Occipital lobe (tissue), 2 donors: ENCODE measurements around the gene MAPK8IP2. TPM values are rescaled to one million over a fixed set of nuclear protein-coding genes. Genes with fewer than 3 reads are reported as not detected.
A peak's percentile ranks its signal among the peaks of the same experiment; 100 is the strongest.

ENCODE experiments used
- DNase-seq: peaks from one replicate; lab custom pipeline; 2025; lab: John Stamatoyannopoulos, UW
- total RNA-seq: library from RNA; depleted of rRNA; stranded (reverse); fragments of >200 nt; gene quantifications from one replicate; pipeline ENCODE4 v1.2.3, GENCODE V29; 2014

MAPK8IP2 gene
- 76.3 TPM for total RNA-seq

DNA sequence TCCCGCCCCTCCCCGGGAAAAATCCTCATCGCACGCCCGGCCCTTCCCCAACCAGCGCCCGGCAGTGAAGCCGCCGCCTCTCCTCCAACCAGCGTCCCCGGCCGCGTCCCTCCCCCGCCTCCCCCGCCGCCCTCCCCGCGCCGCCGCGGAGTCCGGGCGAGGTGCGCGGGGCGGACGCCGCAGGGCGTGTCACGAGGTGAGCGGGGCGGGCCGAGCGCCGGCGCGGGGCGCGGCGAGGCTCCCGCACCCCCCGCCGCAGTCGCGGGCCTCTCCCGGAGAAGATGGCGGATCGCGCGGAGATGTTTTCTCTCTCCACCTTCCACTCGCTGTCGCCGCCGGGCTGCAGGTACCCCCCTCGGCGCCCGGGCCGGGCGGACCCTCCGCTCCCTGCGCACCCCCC lies at the start of gene MAPK8IP2:
Gene MAPK8IP2, plus strand, starts transcription at position 256 of the 400 bp plus-strand sequence. Its CDS starts 26 bp downstream, at position 282.
- no peak for DNase-seq

DNA sequence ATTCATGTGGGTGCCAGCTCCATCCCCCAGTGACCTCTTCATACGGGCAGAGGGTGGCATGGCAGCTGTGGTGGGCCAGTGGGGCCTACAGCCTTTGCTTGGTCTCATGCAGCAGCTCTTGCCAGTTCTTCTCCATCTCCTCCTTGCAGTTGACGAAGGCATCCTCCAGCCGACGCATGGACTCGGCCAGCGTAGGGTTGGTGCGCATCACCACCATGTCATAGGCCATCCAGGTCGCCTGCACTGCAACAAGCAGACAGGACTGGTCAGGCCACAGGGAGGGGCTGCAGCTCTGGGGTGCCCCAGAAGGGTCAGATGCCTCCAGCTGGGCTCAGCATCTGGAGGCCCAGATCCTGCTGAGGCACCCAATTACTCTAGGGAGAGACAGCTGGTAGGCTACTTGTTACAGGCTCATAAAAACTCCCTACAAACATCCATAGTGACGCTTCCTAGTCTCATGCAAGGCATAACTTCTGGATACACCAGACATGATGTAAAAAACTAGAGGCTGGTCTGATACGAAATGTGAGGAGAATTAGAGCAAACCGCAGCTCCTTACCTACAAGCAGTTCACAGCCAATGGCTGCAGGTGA lies 49.3 kb upstream of the MAPK8IP2 start:
- DNase-seq = no peak

DNA sequence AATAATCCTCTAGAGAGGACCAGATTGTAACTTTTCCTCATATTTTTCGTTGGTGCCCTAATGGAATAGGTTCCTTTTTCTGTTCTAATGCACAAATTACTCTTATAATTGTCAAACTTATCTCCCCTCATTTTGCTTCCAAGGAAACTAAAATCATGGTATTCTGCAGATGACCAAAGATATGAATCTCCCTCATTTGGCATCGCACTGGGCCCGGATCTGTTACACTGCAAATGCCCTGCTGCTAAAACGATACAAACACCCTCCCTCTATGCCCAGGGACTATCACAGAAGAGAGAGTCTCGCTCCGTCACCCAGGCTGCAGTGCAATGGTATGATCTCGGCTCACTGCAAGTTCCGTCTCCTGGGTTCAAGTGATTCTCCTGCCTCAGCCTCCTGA lies 47.3 kb upstream of the MAPK8IP2 start:
- DNase-seq = no peak

- DNase-seq = no peak
Observed at GRCh38 chr22:50556703-50557102, 43.9 kb upstream of the MAPK8IP2 start.

- no peak for DNase-seq
Observed at GRCh38 chr22:50560034-50560433, 40.6 kb upstream of the MAPK8IP2 start.

DNA sequence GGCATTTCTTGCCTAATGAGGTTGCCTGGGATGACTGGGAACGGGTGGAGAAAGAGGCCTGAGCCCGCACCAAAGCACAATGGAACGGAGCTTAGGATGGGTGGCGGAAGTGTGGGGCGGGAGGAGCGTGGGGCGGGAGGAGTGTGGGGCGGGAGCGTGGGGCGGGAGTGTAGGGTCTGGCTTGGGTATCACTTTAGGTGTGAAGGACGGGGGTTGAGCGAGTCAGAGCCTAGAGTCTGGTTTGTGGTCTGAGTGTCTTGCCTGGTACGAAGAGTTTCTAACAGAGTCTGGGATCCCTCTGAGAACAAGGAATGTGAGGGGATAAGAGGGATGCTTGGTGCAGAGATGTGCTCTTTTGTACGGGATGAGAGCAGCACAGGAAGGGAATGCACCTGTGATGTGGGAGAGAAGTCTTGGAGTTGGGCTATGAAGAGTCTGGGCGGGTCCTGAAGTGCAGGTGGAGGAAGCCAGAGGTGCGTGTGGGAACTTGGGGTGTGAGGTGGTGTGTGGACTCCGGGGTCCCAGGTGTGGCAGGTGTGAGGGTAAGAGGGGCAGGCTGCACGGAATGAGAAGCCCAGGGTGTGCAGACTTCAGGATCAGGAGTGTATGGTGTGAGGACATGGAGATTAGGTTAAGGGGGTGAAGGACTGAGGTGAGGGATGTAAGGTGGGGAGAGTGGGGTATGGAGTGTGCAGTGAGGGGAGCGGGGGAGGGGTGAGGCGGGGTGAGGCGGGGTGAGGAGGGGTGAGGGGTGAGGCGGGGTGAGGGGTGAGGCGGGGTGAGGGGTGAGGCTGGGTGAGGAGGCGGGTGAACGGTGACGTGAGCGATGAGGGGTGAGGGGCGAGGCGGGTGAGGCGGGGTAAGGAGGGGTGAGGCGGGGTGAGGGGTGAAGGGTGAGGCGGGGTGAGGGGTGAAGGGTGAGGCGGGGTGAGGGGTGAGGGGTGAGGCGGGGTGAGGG lies 38.9 kb upstream of the MAPK8IP2 start:
- DNase-seq = no peak

DNA sequence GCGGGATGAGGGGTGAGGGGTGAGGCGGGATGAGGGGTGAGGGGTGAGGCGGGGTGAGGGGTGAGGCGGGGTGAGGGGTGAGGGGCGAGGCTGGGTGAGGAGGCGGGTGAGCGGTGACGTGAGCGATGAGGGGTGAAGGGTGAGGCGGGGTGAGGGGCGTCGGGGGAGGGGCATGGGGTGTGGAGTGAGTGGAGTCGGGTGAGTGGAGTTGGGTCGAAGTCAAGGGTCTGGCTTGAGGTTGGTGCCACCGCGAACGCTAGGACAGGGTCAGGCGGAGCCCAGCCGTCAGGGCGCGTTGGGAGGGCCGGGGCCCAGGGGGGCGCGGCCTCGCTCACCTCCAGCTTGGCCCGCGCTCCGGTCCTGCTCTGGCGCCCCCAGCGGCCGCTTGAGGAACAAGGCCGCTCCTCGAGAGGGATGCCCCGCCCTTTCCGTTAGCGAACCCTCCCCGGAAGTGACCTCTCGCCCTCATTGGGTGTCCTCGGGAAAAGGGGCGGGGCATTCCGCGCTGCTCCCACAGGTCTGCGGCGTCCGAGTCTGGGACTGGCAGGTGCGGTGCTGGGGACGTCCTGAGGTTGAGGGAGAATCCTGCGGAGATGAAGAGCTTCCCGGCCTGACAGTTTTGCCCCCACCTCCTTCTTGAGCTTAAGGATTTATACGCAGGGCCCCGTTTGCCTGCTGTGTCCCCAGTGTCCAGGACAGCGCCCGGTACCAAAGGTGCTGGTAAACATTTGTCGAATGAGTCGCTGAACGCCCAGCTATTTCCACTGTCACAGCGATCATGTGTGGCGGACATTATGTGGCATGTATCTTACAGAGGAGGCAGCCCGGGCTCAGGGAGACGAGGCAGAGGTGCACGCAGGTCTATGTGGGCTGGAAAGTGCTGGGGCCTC lies 37.8 kb upstream of the MAPK8IP2 start, which contains the start of gene SYCE3:
Gene SYCE3, minus strand, starts transcription at position 397 of the 890 bp plus-strand sequence. CDS start 6,514 bp downstream, outside the sequence.
- DNase-seq = peak; percentile 92

GRCh38 chr22:50563413-50564160 lies 37.0 kb upstream of the MAPK8IP2 start:
- DNase-seq = no peak

DNA sequence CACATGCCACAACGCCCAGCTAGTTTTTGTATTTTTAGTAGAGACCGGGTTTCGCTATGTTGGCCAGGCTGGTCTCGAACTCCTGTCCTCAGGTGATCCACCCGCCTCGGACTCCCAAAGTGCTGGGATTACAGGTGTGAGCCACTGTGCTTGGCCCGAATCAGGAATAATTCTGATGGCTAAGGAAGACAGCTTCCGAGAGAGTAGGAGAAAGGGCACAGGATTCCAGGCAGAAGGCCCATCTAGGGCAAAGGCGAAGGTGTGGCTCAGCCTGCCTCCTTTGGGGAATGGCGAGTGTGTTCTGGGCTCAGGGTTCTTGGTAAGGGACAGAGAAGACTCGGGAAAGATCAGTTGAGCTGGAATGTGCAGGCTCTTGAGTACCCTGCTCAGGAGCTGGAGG lies 36.3 kb upstream of the MAPK8IP2 start:
- DNase-seq = no peak

GRCh38 chr22:50567721-50568252 lies 32.8 kb upstream of the MAPK8IP2 start:
- no peak for DNase-seq

DNA sequence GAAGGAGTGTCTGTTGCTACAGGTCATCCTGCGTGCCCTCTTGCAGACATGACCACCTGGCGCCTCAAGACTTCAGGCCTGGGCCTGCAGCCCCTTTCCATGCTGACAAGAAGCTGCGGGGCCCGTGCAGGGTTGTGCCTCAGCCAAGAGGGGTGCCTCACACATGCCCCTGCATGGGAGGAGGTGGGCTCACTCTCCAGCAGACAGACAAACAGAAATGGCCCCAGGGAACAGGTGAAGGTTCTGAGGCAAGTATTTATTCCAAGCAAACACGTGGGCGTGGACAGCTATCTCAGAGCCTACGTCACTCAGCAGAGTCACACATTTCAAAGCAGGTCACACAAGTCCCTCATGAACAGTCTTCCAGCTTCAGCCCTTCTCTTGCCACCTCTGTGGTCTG lies 32.0 kb upstream of the MAPK8IP2 start:
- no peak for DNase-seq

GRCh38 chr22:50569041-50569459 lies 31.5 kb upstream of the MAPK8IP2 start:
- DNase-seq = no peak

DNA sequence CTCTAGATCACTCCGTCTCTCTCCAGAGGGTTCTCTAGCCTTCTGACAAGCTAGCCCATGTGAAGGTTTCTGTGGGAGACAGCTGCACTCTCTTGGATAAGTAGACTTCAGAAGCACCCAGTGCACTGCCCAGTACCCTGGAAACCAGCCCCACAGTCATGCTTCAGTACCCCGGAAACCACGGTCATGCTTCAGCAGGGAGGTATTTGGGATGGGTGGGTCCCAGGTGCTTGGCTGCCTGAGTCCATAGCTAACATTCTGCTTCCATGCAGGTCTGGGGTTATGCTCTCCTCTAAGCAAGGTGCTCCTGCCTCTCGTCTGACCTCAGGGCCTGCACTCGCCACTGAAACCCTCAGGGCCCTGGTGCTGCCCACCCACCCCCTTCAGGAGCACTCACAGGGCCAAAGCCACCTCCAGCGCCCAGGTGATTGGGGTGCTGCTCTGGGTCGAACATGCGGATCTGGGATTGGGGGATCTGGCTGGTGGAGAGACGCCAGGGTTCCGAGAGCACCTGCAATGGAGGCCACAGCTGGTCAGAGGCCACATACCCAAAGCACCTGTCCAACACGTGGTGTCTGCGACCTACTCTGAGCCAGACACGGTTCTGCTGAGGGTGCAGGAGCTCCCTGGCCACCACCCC lies 30.6 kb upstream of the MAPK8IP2 start:
- DNase-seq = no peak

- DNase-seq = no peak
Observed at GRCh38 chr22:50570861-50571260, 29.7 kb upstream of the MAPK8IP2 start.

DNA sequence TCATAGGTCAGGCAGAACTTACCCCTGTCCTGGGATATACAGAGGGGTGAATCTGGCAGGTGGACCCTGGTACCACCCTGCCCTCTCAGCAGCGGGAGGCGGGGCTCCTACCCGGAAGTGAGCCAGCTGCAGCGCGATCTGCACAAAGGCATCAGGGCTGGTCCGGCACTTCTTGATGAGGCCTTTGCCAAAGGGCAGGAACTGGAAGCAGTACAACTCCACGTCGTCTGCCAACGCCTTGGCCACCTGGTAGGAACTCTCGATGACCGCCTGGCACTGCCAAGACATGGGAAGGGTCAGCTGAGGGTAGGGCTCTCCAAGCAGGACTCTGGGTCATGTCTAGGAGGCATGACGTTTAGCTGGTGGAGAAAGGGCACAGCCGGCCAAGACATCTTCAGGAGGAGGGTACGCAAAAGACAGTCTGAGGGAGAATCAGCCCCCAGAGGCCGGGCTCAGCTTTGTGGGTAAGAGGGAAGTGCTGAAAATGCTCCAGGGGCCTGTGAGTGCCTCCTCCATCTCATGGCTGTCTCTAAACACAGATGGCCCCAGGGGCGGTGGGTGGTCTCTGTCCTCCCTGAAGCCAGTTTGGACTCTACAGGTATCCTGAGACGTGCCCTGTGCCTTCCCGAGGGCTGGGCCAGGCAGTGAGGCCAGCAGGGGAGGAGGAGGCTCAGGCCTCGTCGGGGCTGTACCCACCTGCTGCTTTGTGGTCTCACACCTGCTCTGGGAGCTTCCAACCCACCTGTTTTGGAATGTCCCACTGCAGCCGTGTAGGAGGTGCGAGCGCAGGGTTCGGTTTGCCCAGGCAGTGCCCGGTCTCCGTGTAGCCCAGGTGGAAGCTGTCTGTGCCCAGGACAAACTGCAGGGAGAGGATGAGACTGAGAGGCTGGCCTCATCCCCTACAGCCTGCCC lies 29.1 kb upstream of the MAPK8IP2 start:
- no peak for DNase-seq

DNA sequence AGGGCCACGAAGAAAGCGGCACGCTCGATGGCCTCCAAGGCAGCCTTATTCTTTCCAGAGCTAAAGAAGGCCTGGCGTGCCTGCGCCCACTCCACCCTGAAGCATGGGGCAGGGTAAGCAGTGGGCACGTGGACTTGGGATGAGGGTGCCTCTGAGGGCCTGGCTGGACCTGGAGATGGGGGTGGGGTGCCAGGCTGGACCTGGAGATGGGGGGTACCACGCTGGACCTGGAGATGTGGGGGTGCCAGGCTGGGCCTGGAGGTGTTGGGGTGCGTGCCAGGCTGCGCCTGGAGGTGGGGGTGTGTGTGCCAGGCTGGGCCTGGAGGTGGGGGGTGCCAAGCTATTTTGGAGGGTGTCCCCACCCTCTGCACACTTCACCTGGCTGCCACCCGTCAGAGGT lies 27.6 kb upstream of the MAPK8IP2 start:
- no peak for DNase-seq

- no peak for DNase-seq
Observed at GRCh38 chr22:50573491-50574382, 26.9 kb upstream of the MAPK8IP2 start.

GRCh38 chr22:50574383-50574755 lies 26.2 kb upstream of the MAPK8IP2 start:
- no peak for DNase-seq
